ENCODE results near the gene ROBO1. TPM values are rescaled to one million over a fixed set of nuclear protein-coding genes. Genes with fewer than 3 reads are reported as not detected.

The ROBO1 gene
- total and polyA plus RNA-seq, 2 of the 8 experiments (the other 6 are each of a cell fraction or from before 2014, with no cell fraction given) = 51.4 to 91.0 TPM

DNA sequence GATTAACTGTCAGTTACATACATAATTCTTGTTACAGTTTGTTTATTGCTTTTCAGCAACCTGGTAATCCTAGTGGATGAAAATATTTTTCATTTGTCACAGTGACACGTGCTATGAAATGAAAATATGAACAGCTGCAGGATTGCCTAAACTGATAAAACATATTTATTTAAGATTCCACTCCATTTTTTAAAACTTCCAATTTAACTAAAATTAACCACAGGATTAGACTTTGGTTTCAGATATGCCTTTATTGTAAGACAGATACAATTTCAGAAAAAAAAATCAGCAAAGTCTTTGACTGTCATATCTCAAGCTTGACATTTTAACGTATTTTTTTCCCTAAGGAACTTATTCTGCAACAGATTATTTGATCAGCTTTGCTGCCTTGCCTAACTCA, 550.7 kb downstream of the ROBO1 start:
- POLR2A ChIA-PET (ENCODE audit: partially characterized antibody) = no interaction called here
- Histone ChIP-seq H3K27me3 (replicated peaks in 1 of 4; ENCODE audit: control insufficient read depth in 3 of 4, extremely low read depth in 1 of 4, insufficient read depth in 3 of 4, low read length in 3 of 4) (no peaks in the 10 kb centered on the region), H3K56ac (replicated peaks; ENCODE audit: insufficient read length, low read depth, low read length) (no peak overlapping the region), H4K91ac (replicated peaks; ENCODE audit: insufficient read length, low read length) (no peak overlapping the region), H2BK5ac (ENCODE audit: low read depth, low read length) (no peak overlapping the region), H3K9me3 (ENCODE audit: insufficient read depth in 2 of 2, low read depth in 1 of 2, low read length in 1 of 2) (no peaks in the 10 kb centered on the region), H2BK12ac (ENCODE audit: low read depth, low read length) (no peak overlapping the region), H4K8ac (ENCODE audit: extremely low read depth, insufficient read depth, low read length) (no peak overlapping the region), H2BK120ac (replicated peaks; ENCODE audit: low read depth, low read length) (no peak overlapping the region), H3K23me2 (ENCODE audit: low read depth, low read length) (no peaks in the 10 kb centered on the region), H3K79me1 (ENCODE audit: low read depth, low read length) (no peaks in the 10 kb centered on the region), H3K23ac (ENCODE audit: insufficient read length) (no peak overlapping the region), H3K27ac (ENCODE audit: low read depth, low read length) (no peak overlapping the region), H3K4ac (replicated peaks; ENCODE audit: insufficient read length, low read depth, low read length) (no peak overlapping the region), H3K4me3 (ENCODE audit: extremely low read depth in 1 of 4, insufficient read depth in 2 of 4, low read depth in 3 of 4, low read length in 4 of 4) (no peak overlapping the region), H4K20me1 (replicated peaks in 1 of 2; ENCODE audit: control insufficient read depth in 1 of 2, insufficient read depth in 2 of 2, low read length in 2 of 2) (no peaks in the 10 kb centered on the region), H3K36me3 (ENCODE audit: control insufficient read depth in 2 of 4, insufficient read depth in 4 of 4, low read length in 3 of 4) (no peaks in the 10 kb centered on the region), H4K5ac (ENCODE audit: insufficient read length, low read depth, low read length) (no peak overlapping the region), H3K9ac (replicated peaks in 1 of 4; ENCODE audit: extremely low read depth in 1 of 4, low read depth in 3 of 4, low read length in 3 of 4) (no peak overlapping the region), H2BK15ac (ENCODE audit: low read length) (no peak overlapping the region), H3K4me2 (ENCODE audit: insufficient read depth in 1 of 2, low read depth in 2 of 2, low read length in 2 of 2) (no peak overlapping the region), H2AFZ (ENCODE audit: low read length) (no peak overlapping the region; the same call in 1 of the 2 replicates), H3K79me2 (ENCODE audit: control insufficient read depth in 1 of 2, insufficient read depth in 2 of 2, low read length in 2 of 2) (no peaks in the 10 kb centered on the region), H3K18ac (ENCODE audit: extremely low read depth, low read length) (no peak overlapping the region), H3K14ac (ENCODE audit: insufficient read length) (no peak overlapping the region), H2AK5ac (ENCODE audit: low read depth, low read length) (no peak overlapping the region), H2BK20ac (ENCODE audit: low read length) (no peak overlapping the region), H3K4me1 (replicated peaks in 1 of 4; ENCODE audit: control insufficient read depth in 3 of 4, insufficient read depth in 4 of 4, low read length in 3 of 4) (no peaks in the 10 kb centered on the region)
- TF ChIP-seq SP1 (IDR thresholded peaks at IDR 0.05; ENCODE audit: low read depth, low read length) = no peak
- TF ChIP-seq GTF2F1 (IDR thresholded peaks at IDR 0.05; ENCODE audit: borderline replicate concordance, low read depth, low read length) = no peak
- TF ChIP-seq EZH2 (IDR thresholded peaks at IDR 0.05; ENCODE audit: low read depth, low read length, severe bottlenecking) = no peak
- TF ChIP-seq, protein P1, sequence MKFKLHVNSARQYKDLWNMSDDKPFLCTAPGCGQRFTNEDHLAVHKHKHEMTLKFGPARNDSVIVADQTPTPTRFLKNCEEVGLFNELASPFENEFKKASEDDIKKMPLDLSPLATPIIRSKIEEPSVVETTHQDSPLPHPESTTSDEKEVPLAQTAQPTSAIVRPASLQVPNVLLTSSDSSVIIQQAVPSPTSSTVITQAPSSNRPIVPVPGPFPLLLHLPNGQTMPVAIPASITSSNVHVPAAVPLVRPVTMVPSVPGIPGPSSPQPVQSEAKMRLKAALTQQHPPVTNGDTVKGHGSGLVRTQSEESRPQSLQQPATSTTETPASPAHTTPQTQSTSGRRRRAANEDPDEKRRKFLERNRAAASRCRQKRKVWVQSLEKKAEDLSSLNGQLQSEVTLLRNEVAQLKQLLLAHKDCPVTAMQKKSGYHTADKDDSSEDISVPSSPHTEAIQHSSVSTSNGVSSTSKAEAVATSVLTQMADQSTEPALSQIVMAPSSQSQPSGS (IDR thresholded peaks at IDR 0.05; ENCODE audit: low read length) = no peak
- TF ChIP-seq EP300 (IDR thresholded peaks at IDR 0.05; ENCODE audit: borderline replicate concordance in 1 of 2, low read depth in 2 of 2, low read length in 2 of 2) = no peak
- TF ChIP-seq TAF1 (IDR thresholded peaks at IDR 0.05; ENCODE audit: low read depth, low read length) = no peak
- no peak for TF ChIP-seq FOSL1 (IDR thresholded peaks at IDR 0.05; ENCODE audit: insufficient read depth, low read depth, low read length)
- DNase-seq (ENCODE audit: low read depth in 1 of 2, low spot score in 2 of 2) (no peak), FAIRE-seq (no peak)
- CTCF ChIA-PET (ENCODE audit: partially characterized antibody) = interaction anchor here (1.4 kb wide), 1 partner anchor 133 kb away, joined by 3 read pairs; no protein-coding TSS in a partner anchor
- 79% methylated on average over 2 of the region's 2 CpGs; no CpG with 5 or more reads in 1 of the 2 experiments for WGBS, 2 experiments (ENCODE audit: extremely low coverage in 1 of 2, insufficient coverage in 1 of 2, insufficient read length in 1 of 2, insufficient replicate concordance in 2 of 2, low coverage in 1 of 2, low lambda C conversion rate in 2 of 2, missing lambda C conversion rate in 1 of 2)
